ENCODE data around the gene RNF212.

Gene RNF212

GRCh38 chr4:1060121-1060520 lies 53.2 kb downstream of the RNF212 start:
- Histone ChIP-seq H3K27me3 (ENCODE audit: insufficient read depth, poor library complexity, severe bottlenecking) (peaks cover 7% of the 10 kb centered on the region), H3K4me3 (replicated peaks; ENCODE audit: insufficient read depth, low read length) (no peak overlapping the region), H3K27ac (replicated peaks) (no peak overlapping the region)
- no peak for TF ChIP-seq SPI1 (IDR thresholded peaks at IDR 0.05; ENCODE audit: borderline replicate concordance, low read depth)
- no peak for DNase-seq (ENCODE audit: low read depth in 1 of 2, low spot score in 1 of 2)

DNA sequence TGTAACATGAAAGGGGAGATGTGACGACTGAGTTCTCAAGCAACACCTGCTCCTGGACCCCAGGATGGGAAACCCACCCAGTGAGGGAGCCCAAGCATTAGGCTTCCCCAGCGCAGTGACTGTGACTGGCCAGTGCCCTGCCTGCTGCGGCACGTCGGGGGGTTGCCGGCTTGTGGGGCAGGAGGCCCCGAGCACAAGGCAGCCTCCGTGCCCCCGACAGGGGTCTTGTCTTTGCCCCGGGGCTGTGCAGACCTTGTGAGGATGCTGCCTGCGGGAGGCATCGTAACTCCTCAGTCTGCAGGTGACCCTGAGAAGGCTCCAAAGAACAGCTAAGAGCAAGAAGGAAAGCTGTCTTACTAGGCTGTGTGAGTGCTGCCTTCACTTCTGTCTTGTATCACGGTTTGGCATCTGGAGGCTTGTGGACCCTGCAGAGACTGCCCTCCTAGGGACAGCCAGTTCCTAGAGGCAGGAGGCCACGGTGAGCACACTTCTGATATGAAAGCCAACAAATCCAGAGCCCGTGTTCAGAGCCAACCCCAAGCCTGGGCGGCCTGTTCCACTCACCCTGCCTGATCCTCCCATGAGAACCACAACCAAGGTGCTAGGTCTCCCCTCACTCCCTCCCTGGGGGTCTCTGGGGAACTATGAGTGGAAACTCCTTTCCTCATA lies 54.2 kb downstream of the RNF212 start:
- TF ChIP-seq POLR2AphosphoS5 (IDR thresholded peaks at IDR 0.05; ENCODE audit: low read depth), result no peak
- TF ChIP-seq, protein P1, sequence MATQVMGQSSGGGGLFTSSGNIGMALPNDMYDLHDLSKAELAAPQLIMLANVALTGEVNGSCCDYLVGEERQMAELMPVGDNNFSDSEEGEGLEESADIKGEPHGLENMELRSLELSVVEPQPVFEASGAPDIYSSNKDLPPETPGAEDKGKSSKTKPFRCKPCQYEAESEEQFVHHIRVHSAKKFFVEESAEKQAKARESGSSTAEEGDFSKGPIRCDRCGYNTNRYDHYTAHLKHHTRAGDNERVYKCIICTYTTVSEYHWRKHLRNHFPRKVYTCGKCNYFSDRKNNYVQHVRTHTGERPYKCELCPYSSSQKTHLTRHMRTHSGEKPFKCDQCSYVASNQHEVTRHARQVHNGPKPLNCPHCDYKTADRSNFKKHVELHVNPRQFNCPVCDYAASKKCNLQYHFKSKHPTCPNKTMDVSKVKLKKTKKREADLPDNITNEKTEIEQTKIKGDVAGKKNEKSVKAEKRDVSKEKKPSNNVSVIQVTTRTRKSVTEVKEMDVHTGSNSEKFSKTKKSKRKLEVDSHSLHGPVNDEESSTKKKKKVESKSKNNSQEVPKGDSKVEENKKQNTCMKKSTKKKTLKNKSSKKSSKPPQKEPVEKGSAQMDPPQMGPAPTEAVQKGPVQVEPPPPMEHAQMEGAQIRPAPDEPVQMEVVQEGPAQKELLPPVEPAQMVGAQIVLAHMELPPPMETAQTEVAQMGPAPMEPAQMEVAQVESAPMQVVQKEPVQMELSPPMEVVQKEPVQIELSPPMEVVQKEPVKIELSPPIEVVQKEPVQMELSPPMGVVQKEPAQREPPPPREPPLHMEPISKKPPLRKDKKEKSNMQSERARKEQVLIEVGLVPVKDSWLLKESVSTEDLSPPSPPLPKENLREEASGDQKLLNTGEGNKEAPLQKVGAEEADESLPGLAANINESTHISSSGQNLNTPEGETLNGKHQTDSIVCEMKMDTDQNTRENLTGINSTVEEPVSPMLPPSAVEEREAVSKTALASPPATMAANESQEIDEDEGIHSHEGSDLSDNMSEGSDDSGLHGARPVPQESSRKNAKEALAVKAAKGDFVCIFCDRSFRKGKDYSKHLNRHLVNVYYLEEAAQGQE (IDR thresholded peaks at IDR 0.05; ENCODE audit: insufficient replicate concordance, low read depth), result no peak
- TF ChIP-seq SPI1 (IDR thresholded peaks at IDR 0.05; ENCODE audit: borderline replicate concordance, low read depth), result no peak
- TF ChIP-seq, protein P2, sequence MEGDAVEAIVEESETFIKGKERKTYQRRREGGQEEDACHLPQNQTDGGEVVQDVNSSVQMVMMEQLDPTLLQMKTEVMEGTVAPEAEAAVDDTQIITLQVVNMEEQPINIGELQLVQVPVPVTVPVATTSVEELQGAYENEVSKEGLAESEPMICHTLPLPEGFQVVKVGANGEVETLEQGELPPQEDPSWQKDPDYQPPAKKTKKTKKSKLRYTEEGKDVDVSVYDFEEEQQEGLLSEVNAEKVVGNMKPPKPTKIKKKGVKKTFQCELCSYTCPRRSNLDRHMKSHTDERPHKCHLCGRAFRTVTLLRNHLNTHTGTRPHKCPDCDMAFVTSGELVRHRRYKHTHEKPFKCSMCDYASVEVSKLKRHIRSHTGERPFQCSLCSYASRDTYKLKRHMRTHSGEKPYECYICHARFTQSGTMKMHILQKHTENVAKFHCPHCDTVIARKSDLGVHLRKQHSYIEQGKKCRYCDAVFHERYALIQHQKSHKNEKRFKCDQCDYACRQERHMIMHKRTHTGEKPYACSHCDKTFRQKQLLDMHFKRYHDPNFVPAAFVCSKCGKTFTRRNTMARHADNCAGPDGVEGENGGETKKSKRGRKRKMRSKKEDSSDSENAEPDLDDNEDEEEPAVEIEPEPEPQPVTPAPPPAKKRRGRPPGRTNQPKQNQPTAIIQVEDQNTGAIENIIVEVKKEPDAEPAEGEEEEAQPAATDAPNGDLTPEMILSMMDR (IDR thresholded peaks at IDR 0.05; ENCODE audit: insufficient read depth, low read length), result no peak
- TF ChIP-seq GABPA (IDR thresholded peaks at IDR 0.05; ENCODE audit: low read depth), result no peak
- Histone ChIP-seq H3K27me3 (ENCODE audit: insufficient read depth, poor library complexity, severe bottlenecking) (peaks cover 7% of the 10 kb centered on the region), H3K4me3 (replicated peaks; ENCODE audit: insufficient read depth, low read length) (no peak overlapping the region), H3K27ac (replicated peaks) (no peak overlapping the region)
- no peak for DNase-seq (ENCODE audit: low read depth in 1 of 2, low spot score in 1 of 2)

DNA sequence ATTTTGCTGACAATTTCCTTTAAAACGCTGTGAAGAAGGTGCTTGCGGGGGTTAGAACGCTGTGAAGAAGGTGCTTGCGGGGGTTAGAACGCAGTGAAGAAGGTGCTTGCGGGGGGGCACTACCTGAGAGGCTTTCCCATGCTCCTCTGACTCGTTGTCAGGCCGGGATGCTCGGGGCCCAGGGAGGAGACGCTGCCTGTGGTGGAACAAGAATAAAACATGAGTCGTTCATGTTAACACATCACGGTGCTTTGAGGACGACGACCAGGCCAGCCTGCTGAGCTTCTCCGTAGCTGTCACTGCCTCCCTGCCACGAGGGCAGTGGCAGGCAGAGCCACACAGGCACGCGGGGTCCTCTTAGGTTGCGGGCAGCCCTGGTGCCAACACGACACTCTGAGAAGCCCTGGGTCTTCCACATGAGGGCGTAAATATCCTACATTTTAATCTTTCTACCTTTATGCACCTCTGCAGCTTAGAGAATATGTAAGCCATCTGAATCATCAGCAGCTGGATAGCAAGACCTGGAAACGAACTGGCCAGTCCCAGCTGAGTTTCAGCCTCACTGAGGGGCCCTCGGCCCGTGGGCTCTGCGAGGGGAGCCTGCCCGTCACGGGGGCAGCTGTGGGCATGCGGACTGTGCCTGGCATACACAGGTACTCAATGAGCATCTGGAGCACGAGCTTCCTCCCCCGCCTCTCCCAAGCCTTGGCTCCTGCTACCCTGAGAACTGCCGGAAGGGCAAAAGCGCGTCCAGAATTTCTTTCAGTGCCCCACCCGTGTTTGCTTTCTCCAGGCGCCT lies 55.0 kb downstream of the RNF212 start:
- no peak overlapping the region for H3K27ac ChIP-seq (replicated peaks)
- H3K4me3 ChIP-seq (replicated peaks; ENCODE audit: insufficient read depth, low read length), result no peak overlapping the region
- no peak for DNase-seq (ENCODE audit: low read depth in 1 of 2, low spot score in 1 of 2)
- H3K27me3 ChIP-seq (ENCODE audit: insufficient read depth, poor library complexity, severe bottlenecking), result peaks cover 7% of the 10 kb centered on the region
- TF ChIP-seq POLR2AphosphoS5 (IDR thresholded peaks at IDR 0.05; ENCODE audit: low read depth), result no peak
- TF ChIP-seq, protein P2 (IDR thresholded peaks at IDR 0.05; ENCODE audit: insufficient read depth, low read length), result no peak
- TF ChIP-seq, protein P1 (IDR thresholded peaks at IDR 0.05; ENCODE audit: insufficient replicate concordance, low read depth), result no peak
- no peak for TF ChIP-seq GABPA (IDR thresholded peaks at IDR 0.05; ENCODE audit: low read depth)
- TF ChIP-seq SPI1 (IDR thresholded peaks at IDR 0.05; ENCODE audit: borderline replicate concordance, low read depth), result no peak

GRCh38 chr4:1057403-1057745 lies 56.0 kb downstream of the RNF212 start:
- Histone ChIP-seq H3K4me3 (replicated peaks; ENCODE audit: insufficient read depth, low read length) (no peak overlapping the region), H3K27ac (replicated peaks) (no peak overlapping the region), H3K27me3 (ENCODE audit: insufficient read depth, poor library complexity, severe bottlenecking) (peaks cover 9% of the 10 kb centered on the region)
- no peak for DNase-seq (ENCODE audit: low read depth in 1 of 2, low spot score in 1 of 2)
- TF ChIP-seq POLR2AphosphoS5 (IDR thresholded peaks at IDR 0.05; ENCODE audit: low read depth), result no peak
- TF ChIP-seq GABPA (IDR thresholded peaks at IDR 0.05; ENCODE audit: low read depth), result no peak
- TF ChIP-seq, protein P2 (IDR thresholded peaks at IDR 0.05; ENCODE audit: insufficient read depth, low read length), result no peak
- TF ChIP-seq SPI1 (IDR thresholded peaks at IDR 0.05; ENCODE audit: borderline replicate concordance, low read depth), result no peak
- TF ChIP-seq, protein P1 (IDR thresholded peaks at IDR 0.05; ENCODE audit: insufficient replicate concordance, low read depth), result no peak

Data from HL-60 (cell line).